ENCODE data around the gene MAFG.

- TF ChIP-seq CTCF (IDR thresholded peaks at IDR 0.05) (peak; percentile 70 to 92 (median 78)), POLR2A (IDR thresholded peaks at IDR 0.05) (peak; percentile 20 to 21)
Measured at GRCh38 chr17:81869221-81870130, 58.1 kb downstream of the MAFG start.

Data from Peyer's patch (tissue), 4 donors.